CD4-positive, alpha-beta T cell treated with Interleukin-6 at 100 ng/mL for 8 hours (primary cell): ENCODE data around the gene SSBP1.
A peak's percentile ranks its signal among the peaks of the same experiment; 100 is the strongest.

Experiments
- DNase-seq: peaks from one replicate; pipeline ENCODE4 v3.0.0-alpha.2; 2020; ENCODE audit warnings: mixed read lengths, low spot score

The SSBP1 gene

GRCh38 chr7:141776374-141776773 is 38.2 kb downstream of the SSBP1 start, which contains the start of gene TAS2R4:
TSS of gene TAS2R4 (plus strand) at chr7:141776674. CDS start at chr7:141778489, 1,815 bp downstream.
- DNase-seq: no peak

GRCh38 chr7:141785706-141786552 is 47.8 kb downstream of the SSBP1 start:
- peak; percentile 40 for DNase-seq

GRCh38 chr7:141788296-141788695 is 50.1 kb downstream of the SSBP1 start:
- DNase-seq: no peak

DNA sequence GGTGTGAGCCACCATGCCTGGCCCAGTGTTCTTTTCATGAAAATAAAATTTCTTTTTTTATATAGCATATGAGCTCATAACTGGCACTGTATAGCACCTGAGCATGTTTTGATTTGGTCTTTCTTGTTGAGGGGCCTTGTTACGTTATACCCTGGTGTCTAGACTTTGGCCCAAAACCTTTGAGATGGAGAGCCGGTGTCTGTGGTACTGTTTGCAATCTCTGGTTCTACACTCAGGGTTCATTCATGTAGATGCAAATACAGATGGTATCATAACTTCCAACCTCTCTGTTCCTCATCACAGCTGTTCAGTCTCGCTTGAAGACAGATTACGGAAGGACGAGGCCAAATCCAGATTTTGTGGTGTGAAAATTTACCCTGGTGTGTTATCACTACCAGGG is 51.8 kb downstream of the SSBP1 start, which contains the start of gene TAS2R5:
TSS of gene TAS2R5 (plus strand) at position 301 of the 400 bp plus-strand sequence. CDS start 145 bp downstream, outside the sequence.
- no peak for DNase-seq

- no peak for DNase-seq
Measured at GRCh38 chr7:141792526-141792925, 54.4 kb downstream of the SSBP1 start.
